HCT116 (cell line): ENCODE data around the gene HHATL. TPM values are rescaled to one million over a fixed set of nuclear protein-coding genes. Genes with fewer than 3 reads are reported as not detected.

Source experiments
- ATAC-seq: fragments of 200-7000 bp; cut with Tn5 transposase; 2 replicates; pipeline ENCODE4 v1.9.1; 2020; ENCODE audit warnings: mild to moderate bottlenecking, moderate library complexity
- BruUV-seq: library from RNA; stranded (reverse); fragments of 400-500 nt; replicated peaks from 2 replicates; lab custom pipeline; 2021; lab: Mats Ljungman, UMichigan
- CTCF ChIA-PET: fragments of 300-600 bp; sonication (Branson Sonifier 250); formaldehyde crosslinking; loops from one replicate; lab custom pipeline; 2021; ENCODE audit warnings: antibody characterized with exemption; lab: Charles Lee
- POLR2A ChIA-PET: fragments of 300-600, 350-600 bp; sonication (Branson Sonifier 250); formaldehyde crosslinking; loops from one replicate; lab custom pipeline; 2021; ENCODE audit warnings: antibody characterized with exemption; lab: Charles Lee
- RAD21 ChIA-PET, 2 experiments: fragments of 300-600 bp; sonication (Branson Sonifier 250); formaldehyde crosslinking; loops; one replicate each; lab custom pipeline; 2023; ENCODE audit warnings: low total read pairs in 2 of 2; ENCODE audit not compliant: uncharacterized antibody in 2 of 2, unreplicated experiment in 2 of 2, low non-redundant PET in 1 of 2; lab: Charles Lee
- DNase-seq: peaks from one replicate; pipeline ENCODE4 v3.0.0-alpha.2; 2010; ENCODE audit warnings: low read depth, low spot score
- H2AFZ ChIP-seq: fragments of 200-600 bp; shearing (Covaris generic), sonication (generic); 2 replicates; pipeline ENCODE4 v1.6.1; 2017; ENCODE audit warnings: low read depth, mixed run types, mixed read lengths, antibody characterized with exemption, low read length; ENCODE audit not compliant: poor library complexity, severe bottlenecking
- H3K27ac ChIP-seq: 2 replicates; pipeline ENCODE4 v1.5.1; 2012; ENCODE audit warnings: low read depth, low read length
- H3K27me3 ChIP-seq: fragments of 200-600 bp; sonication (generic); 2 replicates; pipeline ENCODE4 v1.6.1; 2016; ENCODE audit warnings: mixed run types, low read length, mixed read lengths; ENCODE audit not compliant: insufficient read depth
- H3K36me3 ChIP-seq, 2 experiments: fragments of 200-500 bp in 1 of 2; fragments of 200-600 bp in 1 of 2; sonication (Bioruptor generic) in 1 of 2; sonication (generic) in 1 of 2; 2 replicates each; pipeline versions ENCODE4 v1.5.1 to v1.6.1; 2014 to 2016; ENCODE audit warnings: low read length in 2 of 2, inconsistent platforms in 1 of 2, mixed read lengths in 1 of 2, mixed run types in 1 of 2; ENCODE audit not compliant: insufficient read depth in 2 of 2, control insufficient read depth in 1 of 2
- H3K4me1 ChIP-seq, 2 experiments: fragments of 200-600 bp in 1 of 2; sonication (generic) in 1 of 2; 2 replicates each; pipeline versions ENCODE4 v1.5.1 to v1.6.1; 2012 to 2017; ENCODE audit warnings: low read length in 2 of 2, inconsistent platforms in 1 of 2, mild to moderate bottlenecking in 1 of 2, mixed read lengths in 1 of 2, mixed run types in 1 of 2, moderate library complexity in 1 of 2; ENCODE audit not compliant: insufficient read depth in 2 of 2, control insufficient read depth in 1 of 2
- H3K4me2 ChIP-seq: fragments of 200-600 bp; sonication (generic); 2 replicates; pipeline ENCODE4 v1.6.1; 2017; ENCODE audit warnings: mixed run types, low read length, mixed read lengths
- H3K4me3 ChIP-seq, 2 experiments: fragments of 200-600 bp in 1 of 2; sonication (generic) in 1 of 2; replicated peaks in 1 of 2; 2 replicates each; pipeline ENCODE4 v1.5.1; 2011 to 2016; ENCODE audit warnings: low read length in 2 of 2, control low read depth in 1 of 2, low read depth in 1 of 2, mild to moderate bottlenecking in 1 of 2, mixed read lengths in 1 of 2, mixed run types in 1 of 2
- H3K79me2 ChIP-seq: fragments of 200-600 bp; sonication (generic); 2 replicates; pipeline ENCODE4 v1.6.1; 2017; ENCODE audit warnings: mild to moderate bottlenecking, mixed run types, low read length, moderate library complexity, mixed read lengths; ENCODE audit not compliant: insufficient read depth
- H3K9ac ChIP-seq: fragments of 200-600 bp; sonication (generic); 2 replicates; pipeline ENCODE4 v1.6.1; 2016; ENCODE audit warnings: low read length, mixed read lengths
- H3K9me2 ChIP-seq: fragments of 200-600 bp; sonication (generic), shearing (Covaris generic); 2 replicates; pipeline ENCODE4 v1.6.1; 2017; ENCODE audit warnings: mixed run types, mild to moderate bottlenecking, moderate library complexity; ENCODE audit not compliant: insufficient read depth
- H3K9me3 ChIP-seq, 2 experiments: fragments of 200-500 bp in 1 of 2; fragments of 200-600 bp in 1 of 2; sonication (Bioruptor generic) in 1 of 2; sonication (generic) in 1 of 2; 2 replicates each; pipeline ENCODE4 v1.6.1; 2014 to 2017; ENCODE audit warnings: low read length in 2 of 2, mixed read lengths in 2 of 2, inconsistent platforms in 1 of 2, low read depth in 1 of 2, mild to moderate bottlenecking in 1 of 2, mixed run types in 1 of 2, moderate library complexity in 1 of 2; ENCODE audit not compliant: control insufficient read depth in 1 of 2, insufficient read depth in 1 of 2
- H4K20me1 ChIP-seq: fragments of 200-600 bp; sonication (generic), shearing (Covaris generic); 2 replicates; pipeline ENCODE4 v1.6.1; 2017; ENCODE audit warnings: mixed run types, mild to moderate bottlenecking, moderate library complexity; ENCODE audit not compliant: insufficient read depth
- EGR1 ChIP-seq: IDR thresholded peaks from 2 replicates; pipeline ENCODE4 v1.6.1; 2012; ENCODE audit warnings: low read depth
- FOSL1 ChIP-seq: IDR thresholded peaks from 2 replicates; pipeline ENCODE4 v1.6.1; 2012; ENCODE audit warnings: low read depth
- MAX ChIP-seq: IDR thresholded peaks from 2 replicates; pipeline ENCODE4 v1.6.1; 2012
- TCF7L2 ChIP-seq: IDR thresholded peaks from 2 replicates; pipeline ENCODE4 v1.7.0; 2011; ENCODE audit warnings: borderline replicate concordance, inconsistent platforms; ENCODE audit not compliant: insufficient read depth, insufficient read length; ENCODE audit errors: extremely low read depth
- YY1 ChIP-seq: IDR thresholded peaks from 2 replicates; pipeline ENCODE4 v1.6.1; 2011; ENCODE audit warnings: low read length, low read depth, moderate library complexity, mild to moderate bottlenecking; ENCODE audit not compliant: insufficient replicate concordance; ENCODE audit errors: extremely low read depth
- ZFX ChIP-seq: fragments of 450-650 bp; IDR thresholded peaks from 2 replicates; pipeline ENCODE4 v1.6.1; 2017
- intact Hi-C: fragments of 100-400 bp; cut with micrococcal nuclease; formaldehyde crosslinking; loops from 2 replicates; pipeline ENCODE4 v1.10.0; 2022
- total RNA-seq: library from RNA; stranded (reverse); gene quantifications from one replicate; pipeline ENCODE4 v1.2.1, GENCODE V29; 2021; ENCODE audit not compliant: unreplicated experiment

The HHATL gene
- total RNA-seq, 1 experiment from 2014 or later: 0.52 TPM

- no peak overlapping the region for H3K4me2 ChIP-seq
- H3K9ac ChIP-seq: no peak overlapping the region
- intact Hi-C loops: no loop called here
- no peaks in the 10 kb centered on the region for H3K9me2 ChIP-seq
- no peaks in the 10 kb centered on the region for H4K20me1 ChIP-seq
- H3K79me2 ChIP-seq: no peaks in the 10 kb centered on the region
- no peak overlapping the region for H2AFZ ChIP-seq
- DNase-seq (no peak), ATAC-seq (no peak)
- TF ChIP-seq MAX (no peak), FOSL1 (no peak)
- CTCF ChIA-PET: no interaction called here
- H3K9me3 ChIP-seq: no peaks in the 10 kb centered on the region
- no peaks in the 10 kb centered on the region for H3K4me1 ChIP-seq
- POLR2A ChIA-PET: no interaction called here
- RAD21 ChIA-PET: no interaction called here
- no peaks in the 10 kb centered on the region for H3K27me3 ChIP-seq
- no peaks in the 10 kb centered on the region for H3K36me3 ChIP-seq
- no peak overlapping the region for H3K27ac ChIP-seq
- no TSS peak for BruUV-seq
- no peak overlapping the region for H3K4me3 ChIP-seq
Observed at GRCh38 chr3:42751609-42752008, 49.0 kb upstream of the HHATL start.

- no peak overlapping the region for H3K4me3 ChIP-seq
- no peak for TF ChIP-seq EGR1
- TF ChIP-seq ZFX: no peak
- no peak for TF ChIP-seq YY1
- TF ChIP-seq TCF7L2: no peak
- TF ChIP-seq FOSL1: no peak
- TF ChIP-seq, all 23 proteins: peak for 0
- DNase-seq: no peak
- Histone ChIP-seq H3K9ac (no peak overlapping the region), H4K20me1 (no peaks in the 10 kb centered on the region), H3K4me1 (0 out of 4 replicates have a peak, but pooled peaks cover 0 to 3% of the 10 kb centered on the region in 2 experiments), H3K79me2 (no peaks in the 10 kb centered on the region), H3K36me3 (no peaks in the 10 kb centered on the region), H3K27ac (no peak overlapping the region), H3K4me2 (no peak overlapping the region), H3K9me3 (no peaks in the 10 kb centered on the region), H2AFZ (no peak overlapping the region), H3K9me2 (no peaks in the 10 kb centered on the region), H3K27me3 (no peaks in the 10 kb centered on the region)
- no TSS peak for BruUV-seq
- ChIA-PET RAD21 (no interaction called here), POLR2A (no interaction called here), CTCF (no interaction called here)
- ATAC-seq: no peak
- intact Hi-C loops: no loop called here
Observed at GRCh38 chr3:42750834-42751233, 48.2 kb upstream of the HHATL start.
